Esophagus squamous epithelium (tissue), 5 donors: ENCODE results near the gene NLRP12. TPM values are rescaled to one million over a fixed set of nuclear protein-coding genes. Genes with fewer than 3 reads are reported as not detected.
"Not testable (repeated sequence)": the region's sequence is repeated elsewhere in the genome, so short reads cannot be mapped to it uniquely, and the experiment has no call there.

Source experiments
- DNase-seq: peaks from one replicate; lab custom pipeline; 2025; lab: John Stamatoyannopoulos, UW
- H3K27ac ChIP-seq, 4 donors: fragments of 200-600 bp; sonication (generic); one replicate each; pipeline ENCODE4 v1.5.1; 2016 to 2019; ENCODE audit warnings: mild to moderate bottlenecking in 1 of 4
- H3K27me3 ChIP-seq, 4 donors: fragments of 200-600 bp; sonication (generic); 1 replicate in 3 of 4; 2 replicates in 1 of 4; pipeline versions ENCODE4 v1.5.1 to v1.6.0; 2017 to 2021; ENCODE audit warnings: antibody characterized with exemption in 1 of 4
- H3K36me3 ChIP-seq, 3 donors: fragments of 200-600 bp; sonication (generic); one replicate each; pipeline ENCODE4 v1.5.1; 2016 to 2019
- H3K4me1 ChIP-seq, 3 donors: fragments of 200-600 bp; sonication (generic); one replicate each; pipeline ENCODE4 v1.5.1; 2017 to 2019
- H3K4me3 ChIP-seq, 4 donors: fragments of 200-600 bp; sonication (generic); 1 replicate in 3 of 4; 2 replicates in 1 of 4; pipeline ENCODE4 v1.5.1; 2016 to 2019; ENCODE audit warnings: mild to moderate bottlenecking in 2 of 4, moderate library complexity in 1 of 4
- H3K9me3 ChIP-seq, 3 donors: fragments of 200-600 bp; sonication (generic); one replicate each; pipeline ENCODE4 v1.5.1; 2016 to 2019
- POLR2A ChIP-seq, 4 donors: fragments of 450-650 bp; IDR thresholded peaks; one replicate each; pipeline ENCODE4 v1.6.1; 2017; ENCODE audit warnings: antibody characterized with exemption in 4 of 4, mild to moderate bottlenecking in 4 of 4, moderate library complexity in 3 of 4
- WGBS, 2 donors: methylation state at CpG; one replicate each; pipeline ENCODE4 v1.1.5; 2018; 5-methylcytosine and 5-hydroxymethylcytosine counted together
- intact Hi-C: fragments of 100-400 bp; cut with DNase I; formaldehyde crosslinking; loops from one replicate; pipeline ENCODE4 v1.15.0; 2022
- total RNA-seq, 4 donors: library from RNA; depleted of rRNA; stranded (reverse); fragments of >200 nt; gene quantifications; one replicate each; pipeline ENCODE4 v1.1.0, GENCODE V29; 2016
- TF ChIP-seq, protein P1 (sequence below), 6 experiments: fragments of 450-650 bp in 4 of 6; fragments of 200-600 bp in 2 of 6; sonication (generic) in 2 of 6; IDR thresholded peaks; one replicate each; pipeline ENCODE4 v1.5.1; 2016 to 2019; ENCODE audit warnings: antibody characterized with exemption in 6 of 6, mild to moderate bottlenecking in 4 of 6, moderate library complexity in 4 of 6
- donor health status: DM: yes; HTN: yes; CAD: no.

NLRP12 gene
- total RNA-seq, 4 donors from 2014 or later, result 0.19 to 0.59 TPM; not detected in 2

DNA sequence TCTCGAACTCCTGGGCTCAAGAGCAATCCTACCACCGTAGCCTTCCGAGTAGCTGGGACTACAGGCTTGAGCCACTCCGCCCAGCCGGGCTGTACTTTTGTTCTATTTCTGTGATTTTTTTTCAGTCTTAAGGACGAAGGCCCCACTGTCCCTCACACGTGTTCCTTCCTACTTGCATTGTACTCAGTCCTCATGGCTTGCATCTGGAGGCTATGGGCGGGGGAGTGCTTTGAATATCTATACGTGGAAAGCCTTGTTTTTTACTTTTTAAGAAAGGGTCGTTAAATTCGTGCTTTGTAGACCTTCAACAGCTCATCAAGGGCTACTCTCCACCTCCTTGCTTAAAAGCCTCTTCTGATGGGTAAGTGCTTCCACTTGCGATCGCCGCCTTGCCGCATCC lies 36.8 kb downstream of the NLRP12 start:
- WGBS, 2 donors, result 79 to 80% methylated on average over 15 of the region's 15 CpGs
- DNase-seq, result no peak
- Histone ChIP-seq H3K4me3 (no peak overlapping the region), H3K27me3 (peaks cover 0 to 6% (median 0%) of the 10 kb centered on the region in 4 donors), H3K9me3 (no peaks in the 10 kb centered on the region), H3K4me1 (no peaks in the 10 kb centered on the region), H3K27ac (no peak overlapping the region), H3K36me3 (no peaks in the 10 kb centered on the region)
- TF ChIP-seq, protein P1, sequence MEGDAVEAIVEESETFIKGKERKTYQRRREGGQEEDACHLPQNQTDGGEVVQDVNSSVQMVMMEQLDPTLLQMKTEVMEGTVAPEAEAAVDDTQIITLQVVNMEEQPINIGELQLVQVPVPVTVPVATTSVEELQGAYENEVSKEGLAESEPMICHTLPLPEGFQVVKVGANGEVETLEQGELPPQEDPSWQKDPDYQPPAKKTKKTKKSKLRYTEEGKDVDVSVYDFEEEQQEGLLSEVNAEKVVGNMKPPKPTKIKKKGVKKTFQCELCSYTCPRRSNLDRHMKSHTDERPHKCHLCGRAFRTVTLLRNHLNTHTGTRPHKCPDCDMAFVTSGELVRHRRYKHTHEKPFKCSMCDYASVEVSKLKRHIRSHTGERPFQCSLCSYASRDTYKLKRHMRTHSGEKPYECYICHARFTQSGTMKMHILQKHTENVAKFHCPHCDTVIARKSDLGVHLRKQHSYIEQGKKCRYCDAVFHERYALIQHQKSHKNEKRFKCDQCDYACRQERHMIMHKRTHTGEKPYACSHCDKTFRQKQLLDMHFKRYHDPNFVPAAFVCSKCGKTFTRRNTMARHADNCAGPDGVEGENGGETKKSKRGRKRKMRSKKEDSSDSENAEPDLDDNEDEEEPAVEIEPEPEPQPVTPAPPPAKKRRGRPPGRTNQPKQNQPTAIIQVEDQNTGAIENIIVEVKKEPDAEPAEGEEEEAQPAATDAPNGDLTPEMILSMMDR (IDR thresholded peaks at IDR 0.05), result no peak
- no peak for TF ChIP-seq POLR2A (IDR thresholded peaks at IDR 0.05)
- intact Hi-C loops, result no loop called here

DNA sequence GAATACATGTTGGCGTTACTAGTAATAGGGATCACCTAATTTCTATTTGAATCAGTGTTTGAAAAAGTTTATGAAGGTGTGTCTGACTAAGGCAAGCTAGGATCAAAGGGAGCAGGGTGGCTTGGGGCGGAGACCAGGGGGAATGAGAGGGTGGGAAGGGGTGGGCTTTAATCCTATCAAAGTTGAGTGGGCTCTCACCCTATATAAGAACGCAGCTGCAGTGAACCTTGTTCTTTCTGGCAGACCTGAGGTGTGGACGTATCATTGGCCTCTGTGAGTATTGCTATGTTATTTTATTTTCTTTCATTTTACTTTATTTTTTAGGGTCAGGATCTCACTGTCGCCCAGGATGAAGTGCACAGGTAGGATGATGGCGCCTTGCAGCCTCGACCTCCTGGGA lies 37.4 kb downstream of the NLRP12 start:
- H3K27me3 ChIP-seq, result peaks cover 0 to 6% (median 0%) of the 10 kb centered on the region in 4 donors
- WGBS, 2 donors, result 87 to 89% methylated on average over 7 of the region's 7 CpGs
- no peaks in the 10 kb centered on the region for H3K36me3 ChIP-seq
- no peak overlapping the region for H3K4me3 ChIP-seq
- DNase-seq, result no peak
- H3K9me3 ChIP-seq, result no peaks in the 10 kb centered on the region
- TF ChIP-seq, protein P1 (IDR thresholded peaks at IDR 0.05), result no peak
- no peak for TF ChIP-seq POLR2A (IDR thresholded peaks at IDR 0.05)
- no peaks in the 10 kb centered on the region for H3K4me1 ChIP-seq
- H3K27ac ChIP-seq, result no peak overlapping the region
- intact Hi-C loops, result no loop called here

DNA sequence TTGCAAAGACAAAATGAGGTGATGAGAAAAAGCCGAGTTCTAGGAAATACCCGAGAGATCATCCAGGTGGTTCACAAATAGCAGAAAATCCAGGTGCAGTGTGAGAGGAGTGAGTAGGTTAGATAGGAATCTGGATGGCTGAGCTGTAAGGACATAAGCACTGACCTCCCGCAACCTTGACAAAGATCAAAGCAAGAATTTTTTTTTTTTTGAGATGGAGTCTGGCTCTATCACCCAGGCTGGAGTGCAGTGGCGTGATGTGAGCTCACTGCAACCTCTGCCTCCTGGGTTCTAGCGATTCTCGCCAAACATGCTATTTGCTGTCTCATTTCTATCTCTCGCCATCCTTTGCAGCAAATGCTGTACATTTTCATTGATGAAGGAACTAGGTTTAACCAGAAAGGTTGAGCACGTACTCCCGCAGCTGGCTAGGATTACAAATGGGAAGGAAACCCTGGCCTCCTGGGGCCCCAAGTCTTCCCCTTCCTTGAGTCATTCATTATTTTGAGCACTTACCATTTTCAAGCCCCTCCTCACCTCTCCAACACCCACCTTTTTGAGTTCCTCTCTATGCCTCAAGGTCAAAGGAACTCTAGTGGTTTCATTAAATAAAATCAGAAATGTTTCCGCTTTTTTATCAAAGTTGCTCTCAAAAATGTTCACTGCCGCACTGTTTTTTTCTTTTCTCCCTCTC lies 38.8 kb downstream of the NLRP12 start:
- H3K4me3 ChIP-seq, result no peak overlapping the region
- TF ChIP-seq, protein P1 (IDR thresholded peaks at IDR 0.05), result no peak
- TF ChIP-seq POLR2A (IDR thresholded peaks at IDR 0.05), result no peak
- intact Hi-C loops, result no loop called here
- no peak overlapping the region for H3K27ac ChIP-seq
- H3K36me3 ChIP-seq, result no peaks in the 10 kb centered on the region
- no peaks in the 10 kb centered on the region for H3K4me1 ChIP-seq
- DNase-seq, result no peak
- 46 to 59% methylated on average over 11 of the region's 11 CpGs for WGBS, 2 donors
- no peaks in the 10 kb centered on the region for H3K9me3 ChIP-seq
- H3K27me3 ChIP-seq, result peaks cover 0 to 6% (median 0%) of the 10 kb centered on the region in 4 donors

DNA sequence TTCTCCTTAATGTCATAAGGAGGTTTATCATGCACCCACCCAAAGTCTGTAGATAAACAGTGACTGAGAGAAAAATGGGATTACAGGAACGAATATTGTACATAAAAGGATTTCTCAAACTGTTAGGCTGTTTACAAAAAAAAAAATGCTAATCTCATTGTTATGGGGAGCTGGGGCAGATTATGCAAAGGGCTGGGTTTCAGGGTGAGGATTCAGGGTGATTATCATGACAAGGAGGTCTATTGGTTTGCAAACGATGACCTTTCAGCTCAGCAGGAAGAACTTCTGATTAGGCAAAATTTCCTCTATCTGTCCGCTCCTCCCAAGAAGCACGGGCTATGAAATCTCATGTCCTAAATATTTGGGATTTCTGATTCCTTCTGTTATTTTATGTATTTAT lies 41.4 kb downstream of the NLRP12 start:
- no peak for DNase-seq
- H3K4me1 ChIP-seq, result no peaks in the 10 kb centered on the region
- no peaks in the 10 kb centered on the region for H3K36me3 ChIP-seq
- H3K4me3 ChIP-seq, result no peak overlapping the region
- H3K27me3 ChIP-seq, result peaks cover 0 to 6% (median 0%) of the 10 kb centered on the region in 4 donors
- H3K9me3 ChIP-seq, result no peaks in the 10 kb centered on the region
- no peak for TF ChIP-seq POLR2A (IDR thresholded peaks at IDR 0.05)
- TF ChIP-seq, protein P1 (IDR thresholded peaks at IDR 0.05), result no peak
- intact Hi-C loops, result no loop called here
- WGBS, 2 donors, result 69 to 70% methylated on average over 4 of the region's 4 CpGs
- H3K27ac ChIP-seq, result no peak overlapping the region

DNA sequence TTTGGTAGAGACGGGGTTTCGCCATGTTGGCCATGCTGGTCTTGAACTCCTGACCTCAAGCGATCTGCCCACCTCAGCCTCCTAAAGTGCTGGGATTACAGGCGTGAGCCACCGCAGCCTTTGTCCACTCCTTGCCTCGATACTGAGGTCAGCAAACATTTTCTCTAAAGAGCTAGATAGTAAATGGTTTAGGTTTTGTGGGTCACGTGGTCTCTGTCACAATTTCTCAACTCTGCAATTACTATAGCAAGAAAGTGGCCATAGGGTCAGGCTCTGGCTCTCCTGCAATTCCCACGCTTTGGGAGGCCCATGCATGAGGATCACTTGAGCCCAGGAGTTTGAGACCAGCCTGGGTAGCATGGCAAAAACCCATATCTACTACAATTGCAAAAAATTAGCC lies 42.8 kb downstream of the NLRP12 start:
- H3K9me3 ChIP-seq, DNase-seq, intact Hi-C loops, H3K4me3 ChIP-seq, H3K27me3 ChIP-seq, H3K4me1 ChIP-seq, H3K27ac ChIP-seq, H3K36me3 ChIP-seq: not testable (repeated sequence)
- WGBS, 2 donors, result 84 to 85% methylated on average over 5 to 6 of the region's 8 CpGs
